ENCODE data around the gene PYGL.

The PYGL gene

DNA sequence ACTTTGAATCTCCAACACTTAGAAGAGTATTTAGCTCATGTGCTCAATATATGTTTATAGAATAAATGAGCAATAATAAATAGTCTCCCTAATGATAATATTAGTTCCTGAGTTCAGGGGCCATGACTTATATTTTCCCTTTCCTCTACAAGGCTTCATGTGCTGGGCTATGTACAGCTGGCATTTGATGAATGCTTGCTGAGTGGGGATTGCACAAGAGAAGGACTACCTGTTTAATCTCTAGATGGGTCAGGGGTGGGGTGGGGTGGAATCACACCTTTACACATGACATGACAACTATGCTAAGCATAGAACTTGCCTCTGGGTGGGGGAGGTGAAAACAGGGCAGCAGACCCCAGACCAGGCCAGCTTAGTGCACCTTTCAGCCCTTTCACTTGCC, 80.0 kb downstream of the PYGL start:
- Histone ChIP-seq H3K36me3 (no peaks in the 10 kb centered on the region), H3K4me1 (ENCODE audit: control insufficient read depth in 1 of 2, insufficient read depth in 1 of 2, low read depth in 1 of 2, low read length in 1 of 2) (peaks cover 61 to 65% of the 10 kb centered on the region in 2 experiments), H3K4me3 (ENCODE audit: low read depth in 1 of 2, low read length in 1 of 2) (no peak overlapping the region), H3K27me3 (no peaks in the 10 kb centered on the region), H3K27ac (peak overlapping the region; percentile 78), H3K9me3 (no peaks in the 10 kb centered on the region)
- TF ChIP-seq, protein P1, sequence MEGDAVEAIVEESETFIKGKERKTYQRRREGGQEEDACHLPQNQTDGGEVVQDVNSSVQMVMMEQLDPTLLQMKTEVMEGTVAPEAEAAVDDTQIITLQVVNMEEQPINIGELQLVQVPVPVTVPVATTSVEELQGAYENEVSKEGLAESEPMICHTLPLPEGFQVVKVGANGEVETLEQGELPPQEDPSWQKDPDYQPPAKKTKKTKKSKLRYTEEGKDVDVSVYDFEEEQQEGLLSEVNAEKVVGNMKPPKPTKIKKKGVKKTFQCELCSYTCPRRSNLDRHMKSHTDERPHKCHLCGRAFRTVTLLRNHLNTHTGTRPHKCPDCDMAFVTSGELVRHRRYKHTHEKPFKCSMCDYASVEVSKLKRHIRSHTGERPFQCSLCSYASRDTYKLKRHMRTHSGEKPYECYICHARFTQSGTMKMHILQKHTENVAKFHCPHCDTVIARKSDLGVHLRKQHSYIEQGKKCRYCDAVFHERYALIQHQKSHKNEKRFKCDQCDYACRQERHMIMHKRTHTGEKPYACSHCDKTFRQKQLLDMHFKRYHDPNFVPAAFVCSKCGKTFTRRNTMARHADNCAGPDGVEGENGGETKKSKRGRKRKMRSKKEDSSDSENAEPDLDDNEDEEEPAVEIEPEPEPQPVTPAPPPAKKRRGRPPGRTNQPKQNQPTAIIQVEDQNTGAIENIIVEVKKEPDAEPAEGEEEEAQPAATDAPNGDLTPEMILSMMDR (IDR thresholded peaks at IDR 0.05) = no peak

DNA sequence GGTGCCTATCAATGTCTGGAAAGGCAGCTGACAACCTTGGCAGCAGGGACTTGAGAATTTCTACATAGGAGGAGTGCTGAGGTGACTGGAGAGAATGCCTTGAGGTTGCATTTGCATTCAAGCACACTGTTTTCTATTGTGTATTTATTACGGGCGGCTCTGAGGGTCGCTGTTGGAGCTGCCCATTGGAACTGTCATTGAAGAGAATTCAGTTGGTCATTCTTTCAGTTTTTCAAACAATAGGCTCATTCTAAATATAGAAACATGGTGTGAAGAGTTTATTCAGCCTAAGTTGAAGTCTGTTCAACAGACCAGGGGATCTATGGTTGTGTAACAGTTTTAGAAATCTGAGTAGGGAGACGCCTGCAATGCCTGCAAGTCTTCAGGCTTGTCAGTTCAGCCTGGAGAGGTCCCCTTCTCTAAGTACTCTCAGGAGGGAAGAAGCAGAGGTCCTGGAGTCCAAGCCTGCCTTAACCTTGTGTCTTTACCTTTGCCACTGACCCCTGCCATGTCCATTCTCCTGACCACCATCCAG, 82.2 kb downstream of the PYGL start:
- H3K4me1 ChIP-seq (ENCODE audit: control insufficient read depth in 1 of 2, insufficient read depth in 1 of 2, low read depth in 1 of 2, low read length in 1 of 2) = peaks cover 51 to 59% of the 10 kb centered on the region in 2 experiments
- H3K4me3 ChIP-seq (ENCODE audit: low read depth in 1 of 2, low read length in 1 of 2) = no peak overlapping the region
- H3K36me3 ChIP-seq = no peaks in the 10 kb centered on the region
- H3K27me3 ChIP-seq = no peaks in the 10 kb centered on the region
- no peak overlapping the region for H3K27ac ChIP-seq
- TF ChIP-seq, protein P1 (IDR thresholded peaks at IDR 0.05) = no peak
- H3K9me3 ChIP-seq = no peaks in the 10 kb centered on the region

DNA sequence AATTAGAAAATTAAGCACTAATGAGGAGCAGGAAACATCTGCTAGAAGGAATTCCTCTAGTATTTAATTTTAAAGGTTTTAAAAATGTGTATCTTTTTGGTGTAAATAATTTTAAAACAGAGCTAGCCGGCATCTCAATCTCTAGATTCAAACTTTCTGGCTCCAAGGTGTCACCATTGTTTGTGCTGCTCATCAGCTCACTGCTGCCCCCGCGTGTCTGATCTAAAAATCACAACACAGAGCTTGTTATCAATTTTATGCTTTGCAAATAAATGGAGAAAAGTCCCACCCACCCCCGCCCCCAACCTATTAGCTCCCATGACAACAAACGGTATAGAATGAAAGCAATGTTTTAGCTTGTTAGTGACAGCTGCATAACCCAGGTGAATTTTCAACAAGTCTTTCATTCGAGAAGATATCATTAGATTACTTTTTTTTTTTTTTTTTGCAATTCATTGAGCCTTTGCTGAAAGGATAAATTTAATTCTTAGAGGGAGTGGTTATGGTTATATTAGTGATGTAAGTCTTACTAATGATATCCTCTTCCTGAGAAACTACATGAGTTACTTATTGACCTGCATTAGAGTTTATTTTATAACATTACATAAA, 83.7 kb downstream of the PYGL start:
- TF ChIP-seq, protein P1 (IDR thresholded peaks at IDR 0.05) = peak; percentile 82
- Histone ChIP-seq H3K27ac (peak overlapping the region; percentile 74), H3K4me1 (ENCODE audit: control insufficient read depth in 1 of 2, insufficient read depth in 1 of 2, low read depth in 1 of 2, low read length in 1 of 2) (peaks cover 36 to 44% of the 10 kb centered on the region in 2 experiments), H3K9me3 (no peaks in the 10 kb centered on the region), H3K4me3 (ENCODE audit: low read depth in 1 of 2, low read length in 1 of 2) (peak overlapping the region; percentile 64 to 65), H3K36me3 (no peaks in the 10 kb centered on the region), H3K27me3 (no peaks in the 10 kb centered on the region)

GRCh38 chr14:50859296-50859624, 85.0 kb downstream of the PYGL start:
- Histone ChIP-seq H3K36me3 (no peaks in the 10 kb centered on the region), H3K27ac (peak overlapping the region; percentile 74), H3K4me1 (ENCODE audit: control insufficient read depth in 1 of 2, insufficient read depth in 1 of 2, low read depth in 1 of 2, low read length in 1 of 2) (peaks cover 23 to 31% of the 10 kb centered on the region in 2 experiments), H3K27me3 (no peaks in the 10 kb centered on the region), H3K4me3 (ENCODE audit: low read depth in 1 of 2, low read length in 1 of 2) (peak overlapping the region; percentile 64 to 65), H3K9me3 (no peaks in the 10 kb centered on the region)
- TF ChIP-seq, protein P1 (IDR thresholded peaks at IDR 0.05) = no peak

DNA sequence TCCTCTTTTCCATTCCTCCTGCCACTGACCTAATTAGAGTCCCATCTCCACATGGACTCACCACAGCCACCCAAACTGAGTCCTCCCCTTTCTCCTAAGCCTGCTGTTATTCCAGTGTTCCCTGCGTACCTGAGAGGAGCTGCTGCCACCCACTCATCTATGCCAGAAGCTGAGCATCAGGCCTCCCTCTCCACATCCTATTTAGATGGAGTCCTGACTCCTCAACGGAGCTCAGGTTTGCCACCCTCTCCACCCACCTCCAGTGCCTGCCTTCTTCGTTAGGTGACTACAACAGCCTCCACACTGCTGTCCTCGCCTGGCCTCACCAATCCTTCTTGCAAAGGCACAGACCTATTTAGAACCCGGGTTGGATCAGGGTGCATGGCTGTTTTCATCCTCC, 87.6 kb downstream of the PYGL start:
- Histone ChIP-seq H3K9me3 (no peaks in the 10 kb centered on the region), H3K4me1 (ENCODE audit: control insufficient read depth in 1 of 2, insufficient read depth in 1 of 2, low read depth in 1 of 2, low read length in 1 of 2) (peaks cover 11 to 15% of the 10 kb centered on the region in 2 experiments), H3K4me3 (ENCODE audit: low read depth in 1 of 2, low read length in 1 of 2) (no peak overlapping the region), H3K27me3 (no peaks in the 10 kb centered on the region), H3K27ac (no peak overlapping the region), H3K36me3 (no peaks in the 10 kb centered on the region)
- TF ChIP-seq, protein P1 (IDR thresholded peaks at IDR 0.05) = no peak
